ENCODE data around the gene CACNA1S. TPM values are rescaled to one million over a fixed set of nuclear protein-coding genes. Genes with fewer than 3 reads are reported as not detected.

The CACNA1S gene
- total RNA-seq, 1 donor from 2014 or later, result not detected

DNA sequence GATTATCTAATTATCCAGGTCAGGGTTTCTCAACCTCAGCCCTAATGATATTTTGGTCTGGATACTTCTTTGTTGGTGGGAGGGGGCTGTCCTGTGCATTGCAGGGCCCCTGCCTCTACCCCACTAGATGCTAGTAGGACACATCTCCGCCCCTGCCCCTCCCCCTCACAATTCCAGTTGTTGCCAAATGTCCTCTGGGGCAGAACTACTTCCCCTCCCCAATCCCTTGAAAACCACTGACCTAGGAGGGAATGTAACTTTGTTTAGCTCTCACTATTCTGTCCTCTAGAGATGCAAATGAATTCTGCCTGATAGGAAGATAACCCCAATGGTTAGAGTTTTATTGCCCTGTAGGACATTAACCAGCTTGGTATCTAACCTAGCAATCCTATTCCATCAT, 8.1 kb downstream of the CACNA1S start:
- peaks cover 54% of the 10 kb centered on the region for H3K27me3 Mint-ChIP-seq (ENCODE audit: low read depth, unreplicated experiment)
- no peak for TF ChIP-seq EZH2 (IDR thresholded peaks at IDR 0.05; ENCODE audit: insufficient read depth, low read length)
- TF ChIP-seq, protein P1, sequence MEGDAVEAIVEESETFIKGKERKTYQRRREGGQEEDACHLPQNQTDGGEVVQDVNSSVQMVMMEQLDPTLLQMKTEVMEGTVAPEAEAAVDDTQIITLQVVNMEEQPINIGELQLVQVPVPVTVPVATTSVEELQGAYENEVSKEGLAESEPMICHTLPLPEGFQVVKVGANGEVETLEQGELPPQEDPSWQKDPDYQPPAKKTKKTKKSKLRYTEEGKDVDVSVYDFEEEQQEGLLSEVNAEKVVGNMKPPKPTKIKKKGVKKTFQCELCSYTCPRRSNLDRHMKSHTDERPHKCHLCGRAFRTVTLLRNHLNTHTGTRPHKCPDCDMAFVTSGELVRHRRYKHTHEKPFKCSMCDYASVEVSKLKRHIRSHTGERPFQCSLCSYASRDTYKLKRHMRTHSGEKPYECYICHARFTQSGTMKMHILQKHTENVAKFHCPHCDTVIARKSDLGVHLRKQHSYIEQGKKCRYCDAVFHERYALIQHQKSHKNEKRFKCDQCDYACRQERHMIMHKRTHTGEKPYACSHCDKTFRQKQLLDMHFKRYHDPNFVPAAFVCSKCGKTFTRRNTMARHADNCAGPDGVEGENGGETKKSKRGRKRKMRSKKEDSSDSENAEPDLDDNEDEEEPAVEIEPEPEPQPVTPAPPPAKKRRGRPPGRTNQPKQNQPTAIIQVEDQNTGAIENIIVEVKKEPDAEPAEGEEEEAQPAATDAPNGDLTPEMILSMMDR (IDR thresholded peaks at IDR 0.05; ENCODE audit: insufficient read depth, low read depth, low read length), result no peak
- H3K4me2 ChIP-seq (ENCODE audit: low read length), result no peak overlapping the region
- no peaks in the 10 kb centered on the region for H4K20me1 ChIP-seq (ENCODE audit: insufficient read depth, low read length)
- no peaks in the 10 kb centered on the region for H3K79me2 ChIP-seq (ENCODE audit: insufficient read depth, low read length)
- no peak for DNase-seq (ENCODE audit: low read depth)
- no peaks in the 10 kb centered on the region for H3K36me3 Mint-ChIP-seq (ENCODE audit: low read depth, unreplicated experiment)
- H3K4me3 Mint-ChIP-seq (ENCODE audit: unreplicated experiment), result no peak overlapping the region
- H3K27ac ChIP-seq (ENCODE audit: low read depth, low read length), result no peak overlapping the region
- no peaks in the 10 kb centered on the region for H3K9me3 ChIP-seq (ENCODE audit: insufficient read depth, low read depth, low read length)
- H2AFZ ChIP-seq (ENCODE audit: low read depth, low read length), result no peak overlapping the region
- no peaks in the 10 kb centered on the region for H3K36me3 ChIP-seq (ENCODE audit: insufficient read depth, low read length)
- no peak for FAIRE-seq
- H3K27me3 ChIP-seq (ENCODE audit: insufficient read depth, low read length), result peaks cover 4% of the 10 kb centered on the region
- no peak overlapping the region for H3K9ac ChIP-seq (ENCODE audit: low read length)
- H3K4me3 ChIP-seq (ENCODE audit: insufficient read depth, low read depth, low read length), result no peak overlapping the region
- H3K4me1 ChIP-seq (ENCODE audit: insufficient read depth, low read length), result no peaks in the 10 kb centered on the region
- H3K4me1 Mint-ChIP-seq (ENCODE audit: low read depth, unreplicated experiment), result no peaks in the 10 kb centered on the region
- no peaks in the 10 kb centered on the region for H3K9me3 Mint-ChIP-seq (ENCODE audit: unreplicated experiment)
- no peak overlapping the region for H3K27ac Mint-ChIP-seq (ENCODE audit: unreplicated experiment)

DNA sequence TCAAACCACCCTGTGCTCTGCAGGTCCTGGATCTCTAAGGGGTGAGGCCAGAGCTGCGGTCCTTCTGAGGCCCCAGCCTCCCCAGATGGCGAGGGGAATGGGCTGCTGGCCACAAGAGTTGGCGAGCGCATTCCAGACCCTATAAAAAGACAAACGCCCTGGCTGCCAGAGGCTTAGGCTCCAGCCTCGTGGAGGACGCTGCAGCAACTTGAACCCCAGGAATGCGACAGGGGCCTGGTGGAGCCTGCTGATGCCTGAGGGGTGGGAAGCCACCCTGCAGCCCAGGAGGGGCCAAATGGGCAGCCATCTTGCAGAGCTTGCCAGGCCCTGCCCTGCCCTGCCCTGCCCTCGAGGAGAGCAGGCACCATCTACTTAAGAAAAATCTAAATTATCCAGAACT, 8.6 kb downstream of the CACNA1S start:
- H3K4me3 ChIP-seq (ENCODE audit: insufficient read depth, low read depth, low read length), result no peak overlapping the region
- no peaks in the 10 kb centered on the region for H3K4me1 ChIP-seq (ENCODE audit: insufficient read depth, low read length)
- H3K79me2 ChIP-seq (ENCODE audit: insufficient read depth, low read length), result no peaks in the 10 kb centered on the region
- H3K4me2 ChIP-seq (ENCODE audit: low read length), result no peak overlapping the region
- no peaks in the 10 kb centered on the region for H3K36me3 ChIP-seq (ENCODE audit: insufficient read depth, low read length)
- no peak overlapping the region for H2AFZ ChIP-seq (ENCODE audit: low read depth, low read length)
- FAIRE-seq (no peak), DNase-seq (ENCODE audit: low read depth) (no peak)
- Mint-ChIP-seq H3K27ac (ENCODE audit: unreplicated experiment) (no peak overlapping the region), H3K27me3 (ENCODE audit: low read depth, unreplicated experiment) (peaks cover 54% of the 10 kb centered on the region), H3K4me3 (ENCODE audit: unreplicated experiment) (no peak overlapping the region), H3K9me3 (ENCODE audit: unreplicated experiment) (no peaks in the 10 kb centered on the region), H3K36me3 (ENCODE audit: low read depth, unreplicated experiment) (no peaks in the 10 kb centered on the region), H3K4me1 (ENCODE audit: low read depth, unreplicated experiment) (no peaks in the 10 kb centered on the region)
- no peak overlapping the region for H3K27ac ChIP-seq (ENCODE audit: low read depth, low read length)
- H3K27me3 ChIP-seq (ENCODE audit: insufficient read depth, low read length), result peaks cover 4% of the 10 kb centered on the region
- TF ChIP-seq, protein P1 (IDR thresholded peaks at IDR 0.05; ENCODE audit: insufficient read depth, low read depth, low read length), result no peak
- TF ChIP-seq EZH2 (IDR thresholded peaks at IDR 0.05; ENCODE audit: insufficient read depth, low read length), result no peak
- no peaks in the 10 kb centered on the region for H4K20me1 ChIP-seq (ENCODE audit: insufficient read depth, low read length)
- no peak overlapping the region for H3K9ac ChIP-seq (ENCODE audit: low read length)
- no peaks in the 10 kb centered on the region for H3K9me3 ChIP-seq (ENCODE audit: insufficient read depth, low read depth, low read length)

DNA sequence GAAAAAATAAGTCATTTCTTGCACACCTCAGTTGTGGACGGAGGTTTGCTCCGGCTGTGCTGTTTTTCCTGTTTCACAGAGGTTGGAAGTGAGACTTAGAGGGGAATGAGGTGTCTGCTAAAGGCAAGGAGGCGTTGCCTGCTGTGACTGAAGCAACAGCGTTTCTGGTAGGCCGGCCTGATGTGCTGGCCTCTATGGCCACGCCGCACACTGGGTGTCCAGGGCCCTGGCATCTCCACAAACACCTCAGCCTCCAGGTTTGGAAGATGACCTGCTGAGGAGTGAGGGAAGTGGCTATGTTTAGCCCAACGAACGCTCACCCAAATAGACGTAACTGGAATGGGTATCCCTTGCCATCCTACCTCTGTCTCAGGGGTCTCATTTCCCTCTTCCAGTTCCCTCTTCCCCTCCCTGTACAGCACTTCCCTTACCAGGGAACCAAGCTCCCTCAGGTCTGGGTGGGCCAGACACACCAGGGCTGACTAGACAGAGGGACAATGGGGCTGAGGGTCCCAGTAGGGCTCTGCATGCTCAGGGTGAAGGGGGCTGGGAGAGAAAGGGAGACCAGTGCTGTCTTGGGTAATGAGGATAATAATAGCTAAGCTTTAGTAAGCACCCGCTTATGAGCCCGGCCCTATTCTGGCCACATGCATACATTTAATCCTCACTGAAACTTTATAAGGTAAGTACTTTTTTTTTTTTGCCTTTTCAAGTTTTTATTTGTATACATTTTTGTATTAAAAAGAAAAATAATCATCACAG, 11.9 kb downstream of the CACNA1S start:
- Histone ChIP-seq H3K79me2 (ENCODE audit: insufficient read depth, low read length) (no peaks in the 10 kb centered on the region), H3K4me3 (ENCODE audit: insufficient read depth, low read depth, low read length) (no peak overlapping the region), H3K4me2 (ENCODE audit: low read length) (no peak overlapping the region), H3K4me1 (ENCODE audit: insufficient read depth, low read length) (no peaks in the 10 kb centered on the region), H3K27me3 (ENCODE audit: insufficient read depth, low read length) (peaks cover 23% of the 10 kb centered on the region), H3K27ac (ENCODE audit: low read depth, low read length) (no peak overlapping the region), H3K36me3 (ENCODE audit: insufficient read depth, low read length) (no peaks in the 10 kb centered on the region), H2AFZ (ENCODE audit: low read depth, low read length) (no peak overlapping the region), H4K20me1 (ENCODE audit: insufficient read depth, low read length) (no peaks in the 10 kb centered on the region), H3K9me3 (ENCODE audit: insufficient read depth, low read depth, low read length) (no peaks in the 10 kb centered on the region), H3K9ac (ENCODE audit: low read length) (no peak overlapping the region)
- Mint-ChIP-seq H3K27me3 (ENCODE audit: low read depth, unreplicated experiment) (peaks cover 63% of the 10 kb centered on the region), H3K27ac (ENCODE audit: unreplicated experiment) (no peak overlapping the region), H3K4me3 (ENCODE audit: unreplicated experiment) (no peak overlapping the region), H3K9me3 (ENCODE audit: unreplicated experiment) (no peaks in the 10 kb centered on the region), H3K36me3 (ENCODE audit: low read depth, unreplicated experiment) (no peaks in the 10 kb centered on the region), H3K4me1 (ENCODE audit: low read depth, unreplicated experiment) (no peaks in the 10 kb centered on the region)
- FAIRE-seq (no peak), DNase-seq (ENCODE audit: low read depth) (no peak)
- TF ChIP-seq, protein P1 (IDR thresholded peaks at IDR 0.05; ENCODE audit: insufficient read depth, low read depth, low read length), result no peak
- no peak for TF ChIP-seq EZH2 (IDR thresholded peaks at IDR 0.05; ENCODE audit: insufficient read depth, low read length)

Data from astrocyte (in vitro differentiated cells and primary cell).